Measurements from ENCODE around the gene CCNI.

DNA sequence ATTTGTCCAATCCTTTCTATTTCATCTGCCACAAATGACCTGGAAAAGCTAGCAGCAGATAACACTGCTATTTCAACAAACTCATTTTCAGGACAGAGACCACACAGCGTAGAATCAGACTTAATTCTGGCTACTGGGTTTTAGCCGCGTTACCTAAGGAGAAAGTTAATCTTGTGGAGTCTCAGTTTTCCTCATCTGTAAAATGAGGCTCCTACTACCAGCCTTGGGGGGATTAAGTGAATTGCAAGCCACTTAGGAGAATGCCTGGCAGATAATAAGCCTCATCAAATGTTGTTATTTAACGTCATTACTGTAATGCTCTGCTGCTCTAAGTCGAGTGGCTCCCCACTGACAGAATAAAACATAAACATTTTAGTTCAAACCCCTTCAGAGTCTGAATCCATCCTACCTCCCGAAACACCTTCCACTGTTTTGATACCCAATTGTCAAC lies 1.4 kb downstream of the CCNI start:
- no peak for TF ChIP-seq POLR2A (IDR thresholded peaks at IDR 0.05; ENCODE audit: extremely low read depth, insufficient read length)
- TF ChIP-seq, protein P1, sequence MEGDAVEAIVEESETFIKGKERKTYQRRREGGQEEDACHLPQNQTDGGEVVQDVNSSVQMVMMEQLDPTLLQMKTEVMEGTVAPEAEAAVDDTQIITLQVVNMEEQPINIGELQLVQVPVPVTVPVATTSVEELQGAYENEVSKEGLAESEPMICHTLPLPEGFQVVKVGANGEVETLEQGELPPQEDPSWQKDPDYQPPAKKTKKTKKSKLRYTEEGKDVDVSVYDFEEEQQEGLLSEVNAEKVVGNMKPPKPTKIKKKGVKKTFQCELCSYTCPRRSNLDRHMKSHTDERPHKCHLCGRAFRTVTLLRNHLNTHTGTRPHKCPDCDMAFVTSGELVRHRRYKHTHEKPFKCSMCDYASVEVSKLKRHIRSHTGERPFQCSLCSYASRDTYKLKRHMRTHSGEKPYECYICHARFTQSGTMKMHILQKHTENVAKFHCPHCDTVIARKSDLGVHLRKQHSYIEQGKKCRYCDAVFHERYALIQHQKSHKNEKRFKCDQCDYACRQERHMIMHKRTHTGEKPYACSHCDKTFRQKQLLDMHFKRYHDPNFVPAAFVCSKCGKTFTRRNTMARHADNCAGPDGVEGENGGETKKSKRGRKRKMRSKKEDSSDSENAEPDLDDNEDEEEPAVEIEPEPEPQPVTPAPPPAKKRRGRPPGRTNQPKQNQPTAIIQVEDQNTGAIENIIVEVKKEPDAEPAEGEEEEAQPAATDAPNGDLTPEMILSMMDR (IDR thresholded peaks at IDR 0.05; ENCODE audit: low read depth, low read length) = no peak

All from NB4 (cell line).